GM18507 (cell line): Measurements from ENCODE around the gene PTGER3.
"Not testable (repeated sequence)": the region's sequence is repeated elsewhere in the genome, so short reads cannot be mapped to it uniquely, and the experiment has no call there.

Experiments used
- DNase-seq: peaks from one replicate; pipeline ENCODE4 v3.0.0; 2011; ENCODE audit warnings: low read depth; ENCODE audit not compliant: insufficient read length; ENCODE audit errors: extremely low spot score
- FAIRE-seq: peaks from 2 replicates; lab custom pipeline; 2011; peaks lifted over from hg19 to GRCh38; lab: Jason Lieb, UNC

PTGER3 gene

GRCh38 chr1:70973754-70974153 lies 73.9 kb downstream of the PTGER3 start:
- DNase-seq (no peak), FAIRE-seq (no peak)

- DNase-seq (no peak), FAIRE-seq (no peak)
Observed at GRCh38 chr1:70970407-70970806, 77.2 kb downstream of the PTGER3 start.

- no peak for DNase-seq
- FAIRE-seq: peak; percentile 46
Observed at GRCh38 chr1:70966018-70966638, 81.5 kb downstream of the PTGER3 start.

GRCh38 chr1:70963374-70963773 lies 84.2 kb downstream of the PTGER3 start:
- DNase-seq (no peak), FAIRE-seq (no peak)

GRCh38 chr1:70961374-70961975 lies 86.1 kb downstream of the PTGER3 start:
- FAIRE-seq (no peak), DNase-seq (no peak)

- no peak for FAIRE-seq
- no peak for DNase-seq
Observed at GRCh38 chr1:70948396-70949017, 99.1 kb downstream of the PTGER3 start.

- DNase-seq (no peak), FAIRE-seq (no peak)
Observed at GRCh38 chr1:70947835-70948234, 99.8 kb downstream of the PTGER3 start.

- no peak for DNase-seq
- no peak for FAIRE-seq
Observed at GRCh38 chr1:70945676-70946075, 101.9 kb downstream of the PTGER3 start.

GRCh38 chr1:70945251-70945650 lies 102.4 kb downstream of the PTGER3 start:
- FAIRE-seq (no peak), DNase-seq (no peak)

GRCh38 chr1:70941563-70941962 lies 106.1 kb downstream of the PTGER3 start:
- DNase-seq: no peak
- FAIRE-seq: no peak

- not testable (repeated sequence) for FAIRE-seq, DNase-seq
Observed at GRCh38 chr1:70940398-70940797, 107.2 kb downstream of the PTGER3 start.

- FAIRE-seq (no peak), DNase-seq (no peak)
Observed at GRCh38 chr1:70934194-70934961, 113.2 kb downstream of the PTGER3 start.

GRCh38 chr1:70930062-70930461 lies 117.6 kb downstream of the PTGER3 start:
- DNase-seq (no peak), FAIRE-seq (no peak)

- no peak for DNase-seq
- FAIRE-seq: no peak
Observed at GRCh38 chr1:70922196-70922595, 125.4 kb downstream of the PTGER3 start.
